Ovary (tissue), 9 donors: Measurements from ENCODE around the gene TMEM106A. TPM values are rescaled to one million over a fixed set of nuclear protein-coding genes. Genes with fewer than 3 reads are reported as not detected.
A peak's percentile ranks its signal among the peaks of the same experiment; 100 is the strongest.
"Not testable (repeated sequence)": the region's sequence is repeated elsewhere in the genome, so short reads cannot be mapped to it uniquely, and the experiment has no call there.

Experiments
- DNase-seq, 5 donors: peaks; one replicate each; pipeline ENCODE4 v3.0.0-alpha.2; 2019 to 2020
- H3K27ac ChIP-seq, 2 donors: fragments of 200-600 bp; one replicate each; pipeline versions ENCODE4 v1.5.1 to v1.8.0; 2019 to 2022
- H3K27me3 ChIP-seq: fragments of 200-600 bp; one replicate; pipeline ENCODE4 v1.8.0; 2022
- H3K36me3 ChIP-seq: fragments of 200-600 bp; sonication (generic); one replicate; pipeline ENCODE4 v1.5.1; 2019
- H3K4me1 ChIP-seq: one replicate; pipeline ENCODE4 v1.8.1; 2013; ENCODE audit warnings: mild to moderate bottlenecking, moderate library complexity; ENCODE audit not compliant: insufficient read depth
- H3K4me3 ChIP-seq: fragments of 200-600 bp; sonication (generic); one replicate; pipeline ENCODE4 v1.5.1; 2017
- H3K9me3 ChIP-seq, 2 donors: fragments of 200-600 bp in 1 of 2; sonication (generic) in 1 of 2; one replicate each; pipeline versions ENCODE4 v1.5.1 to v1.8.1; 2013 to 2019; ENCODE audit warnings: mild to moderate bottlenecking in 1 of 2, moderate library complexity in 1 of 2
- CTCF ChIP-seq, 3 donors: fragments of 450-650 bp in 2 of 3; fragments of 200-600 bp in 1 of 3; IDR thresholded peaks; one replicate each; pipeline versions ENCODE4 v1.5.1 to v1.8.0; 2016 to 2022; ENCODE audit warnings: antibody characterized with exemption in 3 of 3, mild to moderate bottlenecking in 1 of 3
- EP300 ChIP-seq: sonication (generic); formaldehyde crosslinking; IDR thresholded peaks from one replicate; pipeline ENCODE4 v1.6.1; 2017; ENCODE audit warnings: antibody characterized with exemption
- POLR2A ChIP-seq: fragments of 450-650 bp; IDR thresholded peaks from one replicate; pipeline ENCODE4 v1.6.1; 2017; ENCODE audit warnings: antibody characterized with exemption, mild to moderate bottlenecking, moderate library complexity
- WGBS, 3 donors: extraction: QIAGEN DNeasy Blood & Tissue Kit in 1 of 3; methylation state at CpG; one replicate each; pipeline versions ENCODE4 v1.1.5 to v1.1.7; 2013 to 2017; 5-methylcytosine and 5-hydroxymethylcytosine counted together
- intact Hi-C, 4 donors: fragments of 100-400 bp; cut with DNase I; formaldehyde crosslinking; loops; one replicate each; pipeline versions ENCODE4 v1.11.0 to v1.15.1; 2022 to 2023
- polyA plus RNA-seq, 2 donors: library from polyadenylated mRNA; stranded (reverse); fragments of 200-250 nt in 1 of 2; fragments of 350-450 nt in 1 of 2; fragmentation: Illumina TruSeq in 1 of 2; extraction: RNeasy Lipid Tissue Mini Kit (QIAGEN cat#74804) in 1 of 2; gene quantifications; one replicate each; pipeline ENCODE4 v1.2.3, GENCODE V29; 2013 to 2014
- total RNA-seq, 7 donors: library from RNA; depleted of rRNA in 2 of 7; stranded (reverse); fragments of >200 nt in 2 of 7; fragmentation: NEBNext Ultra II Directional in 3 of 7; extraction: Animal tissue kit (Norgen Biotek cat#: 25700) in 3 of 7; gene quantifications; one replicate each; pipeline versions ENCODE4 v1.1.0 to v1.2.4, GENCODE V29; 2016 to 2023
- donor health status: DM: no; HTN: no; CAD: no; lungs with moderate emphysema.
- donor health status: DM: no; HTN: no; CAD: no.
- donor health status: Bipolar disorder and iron deficiency.
- donor health status: DM: yes; HTN: yes; CAD: no.
- donor health status: DM: no; HTN: no; CAD: no.
- donor health status: DM: yes; HTN: yes; CAD: no.

TMEM106A gene
- total and polyA plus RNA-seq, 9 donors = 1.5 to 23.4 (median 13.4) TPM

- no peaks in the 10 kb centered on the region for H3K36me3 ChIP-seq
- H3K4me1 ChIP-seq = no peaks in the 10 kb centered on the region
- intact Hi-C loops = no loop called here
- TF ChIP-seq EP300 (no peak), POLR2A (no peak), CTCF (IDR thresholded peaks at IDR 0.05) (no peak)
- no peak overlapping the region for H3K27ac ChIP-seq
- no peaks in the 10 kb centered on the region for H3K27me3 ChIP-seq
- WGBS, 3 donors = 88 to 95% (median 90%) methylated on average over 7 of the region's 7 CpGs
- no peaks in the 10 kb centered on the region for H3K9me3 ChIP-seq
- DNase-seq = no peak
- H3K4me3 ChIP-seq = no peak overlapping the region
Measured at GRCh38 chr17:43224146-43224705, 12.6 kb downstream of the TMEM106A start.

GRCh38 chr17:43226393-43226792 lies 14.7 kb downstream of the TMEM106A start:
- WGBS, 3 donors = 90 to 94% (median 94%) methylated on average over 7 of the region's 7 CpGs
- intact Hi-C loops = loop anchor here in 1 of 4 donors (5.0 kb wide), 1 partner anchor 154 kb away; no protein-coding TSS in a partner anchor
- no peaks in the 10 kb centered on the region for H3K9me3 ChIP-seq
- H3K27me3 ChIP-seq = no peaks in the 10 kb centered on the region
- no peaks in the 10 kb centered on the region for H3K4me1 ChIP-seq
- DNase-seq = no peak
- no peak overlapping the region for H3K4me3 ChIP-seq
- no peak for TF ChIP-seq POLR2A
- no peak for TF ChIP-seq CTCF (IDR thresholded peaks at IDR 0.05)
- TF ChIP-seq EP300 = no peak
- H3K27ac ChIP-seq = no peak overlapping the region
- H3K36me3 ChIP-seq = no peaks in the 10 kb centered on the region

- no CpG with 5 or more reads among the region's 7 CpGs for WGBS, 3 donors
- not testable (repeated sequence) for H3K27ac ChIP-seq, DNase-seq, H3K27me3 ChIP-seq, H3K4me3 ChIP-seq, H3K36me3 ChIP-seq, H3K9me3 ChIP-seq, H3K4me1 ChIP-seq
- intact Hi-C loops = loop anchor here in 1 of 4 donors (5.0 kb wide), 1 partner anchor 156 kb away; no protein-coding TSS in a partner anchor
Measured at GRCh38 chr17:43228020-43228782, 16.5 kb downstream of the TMEM106A start, which contains the start of gene CCDC200. CCDC200 (minus strand) TSS chr17:43228623; CDS start chr17:43228554, 69 bp downstream.

- intact Hi-C loops, H3K9me3 ChIP-seq, H3K27me3 ChIP-seq, H3K4me1 ChIP-seq, H3K27ac ChIP-seq, H3K36me3 ChIP-seq: not testable (repeated sequence)
- H3K4me3 ChIP-seq = peak overlapping the region; percentile 0
- peak in 1 of 5 donors; percentile 18 for DNase-seq
- 49 to 72% (median 61%) methylated on average over 17 to 27 of the region's 40 CpGs for WGBS, 3 donors
Measured at GRCh38 chr17:43231205-43232020, 19.7 kb downstream of the TMEM106A start.

- peak; percentile 68 to 92 (median 73) for DNase-seq
- 70 to 75% (median 70%) methylated on average over 8 to 20 of the region's 24 CpGs for whole genome bisulfite sequencing, 3 donors
- H3K4me3 ChIP-seq = peak overlapping the region; percentile 0
- H3K4me1 ChIP-seq, H3K27me3 ChIP-seq, H3K9me3 ChIP-seq, intact Hi-C loops, H3K36me3 ChIP-seq, H3K27ac ChIP-seq: not testable (repeated sequence)
Measured at GRCh38 chr17:43232021-43232699, 20.5 kb downstream of the TMEM106A start.

- H3K4me1 ChIP-seq, H3K4me3 ChIP-seq, H3K27me3 ChIP-seq, intact Hi-C loops, H3K36me3 ChIP-seq, H3K9me3 ChIP-seq, DNase-seq, H3K27ac ChIP-seq: not testable (repeated sequence)
- no CpG with 5 or more reads among the region's 15 CpGs for WGBS, 3 donors
Measured at GRCh38 chr17:43233263-43233662, 21.6 kb downstream of the TMEM106A start.

GRCh38 chr17:43233877-43234276 lies 22.2 kb downstream of the TMEM106A start, which contains the start of gene RNU2-1:
RNU2-1 (minus strand) TSS chr17:43233977.
- H3K4me3 ChIP-seq, H3K4me1 ChIP-seq, H3K27ac ChIP-seq, H3K36me3 ChIP-seq, DNase-seq, H3K27me3 ChIP-seq, H3K9me3 ChIP-seq, intact Hi-C loops: not testable (repeated sequence)
- WGBS, 3 donors = no CpG with 5 or more reads among the region's 31 CpGs

GRCh38 chr17:43239597-43239996 lies 27.9 kb downstream of the TMEM106A start:
- H3K9me3 ChIP-seq, H3K36me3 ChIP-seq, intact Hi-C loops, H3K27me3 ChIP-seq, H3K4me1 ChIP-seq, H3K27ac ChIP-seq, H3K4me3 ChIP-seq, DNase-seq: not testable (repeated sequence)
- WGBS, 3 donors = no CpG with 5 or more reads among the region's 26 CpGs
